T-helper 2 cell (primary cell): ENCODE measurements around the gene USP35.
"Not testable (repeated sequence)": the region's sequence is repeated elsewhere in the genome, so short reads cannot be mapped to it uniquely, and the experiment has no call there.

Experiments
- DNase-seq, 5 experiments: peaks; one replicate each; pipeline versions ENCODE4 v3.0.0 to v3.0.0-alpha.2; 2012 to 2022

The USP35 gene

GRCh38 chr11:78217650-78218541, 29.2 kb downstream of the USP35 start:
- DNase-seq: no peak

- DNase-seq: no peak
Observed at GRCh38 chr11:78218707-78219492, 30.2 kb downstream of the USP35 start.

GRCh38 chr11:78219493-78220217, 30.9 kb downstream of the USP35 start:
- no peak for DNase-seq

- DNase-seq: peak in 1 of 5 experiments; percentile 19
Observed at GRCh38 chr11:78220218-78221157, 31.8 kb downstream of the USP35 start.

- no peak for DNase-seq
Observed at GRCh38 chr11:78221396-78222315, 32.9 kb downstream of the USP35 start.

- DNase-seq: not testable (repeated sequence)
Observed at GRCh38 chr11:78222726-78223125, 34.0 kb downstream of the USP35 start.

- no peak for DNase-seq
Observed at GRCh38 chr11:78223320-78223954, 34.7 kb downstream of the USP35 start.

GRCh38 chr11:78224506-78224905, 35.8 kb downstream of the USP35 start:
- DNase-seq: no peak

- DNase-seq: no peak
Observed at GRCh38 chr11:78224906-78225420, 36.2 kb downstream of the USP35 start.

- peak in 1 of 5 experiments; percentile 58 for DNase-seq
Observed at GRCh38 chr11:78226684-78227680, 38.3 kb downstream of the USP35 start.

- DNase-seq: no peak
Observed at GRCh38 chr11:78227921-78228320, 39.2 kb downstream of the USP35 start.

GRCh38 chr11:78228467-78228866, 39.7 kb downstream of the USP35 start:
- DNase-seq: peak in 1 of 5 experiments; percentile 73

GRCh38 chr11:78229106-78229505, 40.4 kb downstream of the USP35 start:
- no peak for DNase-seq

GRCh38 chr11:78230161-78230877, 41.6 kb downstream of the USP35 start:
- no peak for DNase-seq

- DNase-seq: no peak
Observed at GRCh38 chr11:78231962-78232501, 43.3 kb downstream of the USP35 start.

- DNase-seq: not testable (repeated sequence)
Observed at GRCh38 chr11:78233046-78233445, 44.3 kb downstream of the USP35 start.

- no peak for DNase-seq
Observed at GRCh38 chr11:78234006-78234405, 45.3 kb downstream of the USP35 start.
